ENCODE measurements around the gene NARF. TPM values are rescaled to one million over a fixed set of nuclear protein-coding genes. Genes with fewer than 3 reads are reported as not detected.

The NARF gene
- total RNA-seq, 1 donor from 2014 or later = 84.2 TPM

GRCh38 chr17:82412535-82413520 lies 45.7 kb upstream of the NARF start:
- H3K4me1 Mint-ChIP-seq = peaks cover 11% of the 10 kb centered on the region
- H3K36me3 Mint-ChIP-seq (ENCODE audit: low read depth) = no peaks in the 10 kb centered on the region
- no peak for DNase-seq (ENCODE audit: low read depth, low spot score)
- H3K9me3 Mint-ChIP-seq = no peaks in the 10 kb centered on the region
- H3K27ac Mint-ChIP-seq (ENCODE audit: unreplicated experiment) = no peak overlapping the region
- no peaks in the 10 kb centered on the region for H3K27me3 Mint-ChIP-seq (ENCODE audit: low read depth)
- no peak for TF ChIP-seq CTCF (conservative IDR thresholded peaks at IDR 0.05)
- peak overlapping the region; percentile 36 for H3K4me3 Mint-ChIP-seq

- no peaks in the 10 kb centered on the region for H3K36me3 Mint-ChIP-seq (ENCODE audit: low read depth)
- H3K4me1 Mint-ChIP-seq = peaks cover 12% of the 10 kb centered on the region
- no peak overlapping the region for H3K27ac Mint-ChIP-seq (ENCODE audit: unreplicated experiment)
- no peaks in the 10 kb centered on the region for H3K9me3 Mint-ChIP-seq
- peak overlapping the region; percentile 14 for H3K4me3 Mint-ChIP-seq
- peak; percentile 74 for DNase-seq (ENCODE audit: low read depth, low spot score)
- H3K27me3 Mint-ChIP-seq (ENCODE audit: low read depth) = no peaks in the 10 kb centered on the region
- peak; percentile 74 for TF ChIP-seq CTCF (conservative IDR thresholded peaks at IDR 0.05)
These were observed 43.8 kb upstream of the NARF start for GRCh38 chr17:82414548-82415281.

- peaks cover 12% of the 10 kb centered on the region for H3K4me1 Mint-ChIP-seq
- no peak for TF ChIP-seq CTCF (conservative IDR thresholded peaks at IDR 0.05)
- no peaks in the 10 kb centered on the region for H3K9me3 Mint-ChIP-seq
- H3K36me3 Mint-ChIP-seq (ENCODE audit: low read depth) = peaks cover 2% of the 10 kb centered on the region
- H3K4me3 Mint-ChIP-seq = no peak overlapping the region
- DNase-seq (ENCODE audit: low read depth, low spot score) = no peak
- H3K27ac Mint-ChIP-seq (ENCODE audit: unreplicated experiment) = peak overlapping the region; percentile 67
- no peaks in the 10 kb centered on the region for H3K27me3 Mint-ChIP-seq (ENCODE audit: low read depth)
These were observed 43.2 kb upstream of the NARF start for GRCh38 chr17:82415336-82415735.

- no peak for DNase-seq (ENCODE audit: low read depth, low spot score)
- TF ChIP-seq CTCF (conservative IDR thresholded peaks at IDR 0.05) = no peak
- no peaks in the 10 kb centered on the region for H3K9me3 Mint-ChIP-seq
- peak overlapping the region; percentile 34 for H3K4me3 Mint-ChIP-seq
- H3K27me3 Mint-ChIP-seq (ENCODE audit: low read depth) = no peaks in the 10 kb centered on the region
- H3K27ac Mint-ChIP-seq (ENCODE audit: unreplicated experiment) = peak overlapping the region; percentile 67
- H3K36me3 Mint-ChIP-seq (ENCODE audit: low read depth) = peaks cover 3% of the 10 kb centered on the region
- peaks cover 12% of the 10 kb centered on the region for H3K4me1 Mint-ChIP-seq
These were observed 42.8 kb upstream of the NARF start for GRCh38 chr17:82415786-82416185.

- Mint-ChIP-seq H3K27me3 (ENCODE audit: low read depth) (no peaks in the 10 kb centered on the region), H3K36me3 (ENCODE audit: low read depth) (peaks cover 8% of the 10 kb centered on the region), H3K4me1 (peaks cover 12% of the 10 kb centered on the region), H3K27ac (ENCODE audit: unreplicated experiment) (no peak overlapping the region), H3K9me3 (no peaks in the 10 kb centered on the region), H3K4me3 (no peak overlapping the region)
- DNase-seq (ENCODE audit: low read depth, low spot score) = no peak
- TF ChIP-seq CTCF (conservative IDR thresholded peaks at IDR 0.05) = no peak
These were observed 42.3 kb upstream of the NARF start for GRCh38 chr17:82416264-82416663.
